Activated CD8-positive, alpha-beta T cell treated with anti-CD3 and anti-CD28 coated beads for 36 hours (primary cell): ENCODE results near the gene TCAP. TPM values are rescaled to one million over a fixed set of nuclear protein-coding genes. Genes with fewer than 3 reads are reported as not detected.

Source experiments
- ATAC-seq: fragments of 200-7000 bp; cut with Tn5 transposase; one replicate; pipeline ENCODE4 v1.10.0; 2021; ENCODE audit warnings: mild to moderate bottlenecking, moderate library complexity
- CTCF ChIA-PET: fragments of 350-600 bp; sonication (Branson Sonifier 250); formaldehyde crosslinking; loops from one replicate; lab custom pipeline; 2021; ENCODE audit warnings: antibody characterized with exemption; lab: Charles Lee
- POLR2A ChIA-PET: fragments of 350-600 bp; sonication (Branson Sonifier 250); formaldehyde crosslinking; loops from one replicate; lab custom pipeline; 2021; ENCODE audit warnings: antibody characterized with exemption; lab: Charles Lee
- DNase-seq: peaks from one replicate; pipeline ENCODE4 v3.0.0-alpha.2; 2020
- H3K27ac Mint-ChIP-seq: one replicate; pipeline ENCODE4 v1.8.0; 2021; ENCODE audit warnings: mild to moderate bottlenecking, mixed read lengths
- H3K27me3 Mint-ChIP-seq: one replicate; pipeline ENCODE4 v1.8.0; 2021; ENCODE audit warnings: mixed read lengths
- H3K36me3 Mint-ChIP-seq: one replicate; pipeline ENCODE4 v1.8.0; 2021; ENCODE audit warnings: low read depth, mixed read lengths
- H3K4me1 Mint-ChIP-seq: one replicate; pipeline ENCODE4 v1.8.0; 2021; ENCODE audit warnings: low read depth, mixed read lengths
- H3K4me3 Mint-ChIP-seq: one replicate; pipeline ENCODE4 v1.8.0; 2021; ENCODE audit warnings: mild to moderate bottlenecking, moderate library complexity, mixed read lengths
- H3K9me3 Mint-ChIP-seq: one replicate; pipeline ENCODE4 v1.8.0; 2021; ENCODE audit warnings: mixed read lengths
- CTCF ChIP-seq: fragments of 200-600 bp; IDR thresholded peaks from one replicate; pipeline ENCODE4 v1.8.0; 2022; ENCODE audit warnings: antibody characterized with exemption, mild to moderate bottlenecking
- intact Hi-C: fragments of 100-400 bp; cut with micrococcal nuclease; formaldehyde crosslinking; loops from one replicate; pipeline ENCODE4 v1.10.0; 2022
- total RNA-seq, 2 experiments: library from RNA; stranded (reverse); gene quantifications; one replicate each; pipeline ENCODE4 v1.2.3, GENCODE V29; 2021

Gene TCAP
- total RNA-seq, 2 experiments from 2014 or later, result 0.95 to 1.3 TPM

- no peaks in the 10 kb centered on the region for H3K36me3 Mint-ChIP-seq
- DNase-seq, result no peak
- TF ChIP-seq CTCF, result no peak
- intact Hi-C loops, result no loop called here
- peaks cover 9% of the 10 kb centered on the region for H3K27me3 Mint-ChIP-seq
- H3K4me1 Mint-ChIP-seq, result peaks cover 13% of the 10 kb centered on the region
- ATAC-seq, result no peak
- no peak overlapping the region for H3K27ac Mint-ChIP-seq
- no peaks in the 10 kb centered on the region for H3K9me3 Mint-ChIP-seq
- no peak overlapping the region for H3K4me3 Mint-ChIP-seq
- ChIA-PET CTCF (interaction anchor here (1.1 to 12.7 kb wide), 3 partner anchors 8 to 42 kb away, joined by 3 to 146 read pairs (median 132); no protein-coding TSS in a partner anchor), POLR2A (no interaction called here)
Observed at GRCh38 chr17:39663688-39664580, 1.2 kb upstream of the TCAP start.

GRCh38 chr17:39665642-39666224, 584 bp downstream of the TCAP start:
- no peak overlapping the region for H3K27ac Mint-ChIP-seq

GRCh38 chr17:39666231-39666600, 1.1 kb downstream of the TCAP start:
- no peak for DNase-seq
- Mint-ChIP-seq H3K27me3 (peaks cover 15% of the 10 kb centered on the region), H3K27ac (no peak overlapping the region), H3K4me1 (peaks cover 7% of the 10 kb centered on the region), H3K4me3 (no peak overlapping the region), H3K9me3 (no peaks in the 10 kb centered on the region), H3K36me3 (no peaks in the 10 kb centered on the region)
- ChIA-PET CTCF (interaction anchor here (1.0 to 12.7 kb wide), 5 partner anchors 9 to 44 kb away, joined by 3 to 146 read pairs (median 7); no protein-coding TSS in a partner anchor), POLR2A (interaction anchor here (0.6 to 2.1 kb wide), 7 partner anchors 9 to 214 kb away, joined by 3 to 7 read pairs (median 5); no protein-coding TSS in a partner anchor)
- TF ChIP-seq CTCF, result no peak
- ATAC-seq, result no peak
- intact Hi-C loops, result no loop called here

More at GRCh38 chr17:39665642-39666224, 584 bp downstream of the TCAP start:
- Mint-ChIP-seq H3K9me3 (no peaks in the 10 kb centered on the region), H3K4me3 (no peak overlapping the region), H3K4me1 (peaks cover 7% of the 10 kb centered on the region), H3K36me3 (no peaks in the 10 kb centered on the region), H3K27me3 (peaks cover 15% of the 10 kb centered on the region)
- CTCF ChIA-PET, result interaction anchor here (1.0 to 12.7 kb wide), 5 partner anchors 10 to 43 kb away, joined by 3 to 146 read pairs (median 7); no protein-coding TSS in a partner anchor
- intact Hi-C loops, result no loop called here
- POLR2A ChIA-PET, result interaction anchor here (1.3 to 2.1 kb wide), 4 partner anchors 9 to 14 kb away, joined by 5 to 7 read pairs (median 6); no protein-coding TSS in a partner anchor
- peak; percentile 33 for DNase-seq
- peak; percentile 28 for ATAC-seq
- no peak for TF ChIP-seq CTCF

GRCh38 chr17:39666601-39667261, 1.6 kb downstream of the TCAP start:
- H3K4me3 Mint-ChIP-seq, result no peak overlapping the region
- H3K36me3 Mint-ChIP-seq, result no peaks in the 10 kb centered on the region
- H3K27me3 Mint-ChIP-seq, result peaks cover 15% of the 10 kb centered on the region
- no peak overlapping the region for H3K27ac Mint-ChIP-seq
- intact Hi-C loops, result no loop called here
- POLR2A ChIA-PET, result interaction anchor here (0.6 to 2.1 kb wide), 7 partner anchors 8 to 214 kb away, joined by 3 to 7 read pairs (median 5); no protein-coding TSS in a partner anchor
- DNase-seq (no peak), ATAC-seq (no peak)
- no peaks in the 10 kb centered on the region for H3K9me3 Mint-ChIP-seq
- TF ChIP-seq CTCF, result no peak
- H3K4me1 Mint-ChIP-seq, result peaks cover 8% of the 10 kb centered on the region
- CTCF ChIA-PET, result interaction anchor here (0.8 to 12.7 kb wide), 6 partner anchors 9 to 44 kb away, joined by 3 to 146 read pairs (median 5); no protein-coding TSS in a partner anchor
